Measurements from ENCODE around the gene A3GALT2.

The A3GALT2 gene

GRCh38 chr1:33330906-33331305, 10.0 kb upstream of the A3GALT2 start:
- no peak for DNase-seq

DNA sequence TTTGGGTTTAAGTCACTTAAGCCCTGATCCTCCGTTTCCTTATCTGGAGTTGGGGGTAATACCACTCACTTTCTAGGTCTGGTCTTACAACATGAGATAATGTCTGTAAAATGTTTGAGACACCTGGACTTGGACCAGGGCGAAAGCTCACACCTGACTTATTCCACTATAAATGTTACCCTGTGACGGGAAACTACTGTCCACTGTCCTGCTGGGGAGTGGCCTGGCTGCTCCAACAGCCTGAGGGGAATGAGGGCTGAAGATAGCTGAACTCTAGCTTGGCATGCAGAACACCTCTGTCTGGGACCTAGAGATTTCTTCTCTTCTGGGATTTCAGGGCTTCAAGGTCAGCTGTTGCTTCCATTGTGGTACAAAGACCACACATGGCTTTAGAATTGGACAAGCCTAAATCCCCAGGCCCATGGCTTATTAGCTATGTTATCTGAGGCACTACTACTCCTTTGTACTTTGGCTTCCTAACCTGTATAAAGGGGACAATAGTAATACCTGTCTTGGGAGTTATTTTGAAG, 9.5 kb upstream of the A3GALT2 start:
- no peak for DNase-seq

DNA sequence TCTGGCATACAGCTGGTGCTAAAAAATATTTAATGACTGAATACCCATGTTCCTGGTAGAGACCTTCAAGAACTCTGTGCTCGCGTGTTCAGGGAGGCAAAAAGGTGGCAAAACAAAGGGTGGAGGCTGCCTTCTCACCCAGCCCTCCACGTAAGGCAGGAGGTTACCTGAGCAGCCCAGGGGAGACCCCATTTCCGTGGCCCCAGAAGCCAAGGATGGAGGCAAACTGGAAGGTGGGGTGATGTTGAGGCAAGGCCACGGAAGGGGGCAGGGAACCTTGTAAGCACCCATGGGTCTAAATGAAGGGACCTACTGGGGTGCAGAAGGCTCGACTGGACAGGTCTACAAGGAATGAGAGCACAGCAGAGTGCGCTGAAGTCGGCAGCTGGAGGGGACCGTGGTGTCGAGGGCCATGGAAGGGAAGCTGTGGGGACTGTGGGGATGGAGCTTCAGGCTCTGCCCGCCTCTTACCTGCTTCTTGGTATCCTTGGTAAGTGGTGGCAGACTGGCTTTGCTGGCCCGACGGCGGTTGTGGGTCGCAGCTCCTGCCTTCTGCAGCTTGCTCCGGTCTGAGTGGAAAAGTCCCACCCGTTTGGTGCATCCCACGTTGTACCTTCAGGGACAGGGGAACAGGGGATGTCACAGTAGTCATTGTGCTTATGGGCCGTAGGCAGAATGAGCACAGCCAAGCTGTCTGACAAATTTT, 8.9 kb upstream of the A3GALT2 start:
- DNase-seq = no peak

GRCh38 chr1:33328817-33329216, 7.9 kb upstream of the A3GALT2 start:
- no peak for DNase-seq

DNA sequence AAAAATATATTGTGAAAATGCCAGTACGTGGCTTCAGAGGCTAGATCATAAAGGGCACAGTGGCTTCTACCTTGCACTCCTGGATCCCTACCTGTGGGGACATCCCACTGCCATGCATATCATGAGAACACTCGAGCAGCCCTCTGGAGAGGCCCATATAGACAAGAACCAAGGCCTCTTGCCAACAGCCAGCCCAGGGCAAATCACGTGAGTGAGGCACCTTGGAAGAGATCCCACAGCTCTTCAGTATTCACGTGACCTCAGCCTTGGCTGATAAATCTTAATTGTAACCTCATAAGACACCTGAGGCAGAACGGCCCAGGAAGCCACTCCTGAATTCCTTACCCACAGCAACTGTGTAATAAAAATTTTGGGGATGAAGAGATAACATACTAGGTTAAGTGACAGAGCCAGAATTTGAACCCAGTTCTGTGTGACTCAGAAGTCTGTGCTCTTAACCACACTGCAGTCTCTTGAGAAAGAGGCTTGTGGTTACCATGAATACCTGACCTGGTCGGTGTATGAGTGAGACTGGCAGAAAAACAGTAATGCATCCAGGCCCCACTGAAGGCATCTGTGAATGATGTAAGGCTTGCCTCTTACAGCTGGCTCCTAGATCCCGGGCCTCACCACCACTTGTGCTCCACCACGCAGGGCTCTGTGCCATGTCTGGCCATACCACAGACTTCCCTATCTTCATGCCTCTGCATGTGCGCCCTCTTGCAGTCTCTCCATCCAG, 6.9 kb upstream of the A3GALT2 start:
- DNase-seq = no peak

GRCh38 chr1:33326785-33327184, 5.9 kb upstream of the A3GALT2 start:
- no peak for DNase-seq

DNA sequence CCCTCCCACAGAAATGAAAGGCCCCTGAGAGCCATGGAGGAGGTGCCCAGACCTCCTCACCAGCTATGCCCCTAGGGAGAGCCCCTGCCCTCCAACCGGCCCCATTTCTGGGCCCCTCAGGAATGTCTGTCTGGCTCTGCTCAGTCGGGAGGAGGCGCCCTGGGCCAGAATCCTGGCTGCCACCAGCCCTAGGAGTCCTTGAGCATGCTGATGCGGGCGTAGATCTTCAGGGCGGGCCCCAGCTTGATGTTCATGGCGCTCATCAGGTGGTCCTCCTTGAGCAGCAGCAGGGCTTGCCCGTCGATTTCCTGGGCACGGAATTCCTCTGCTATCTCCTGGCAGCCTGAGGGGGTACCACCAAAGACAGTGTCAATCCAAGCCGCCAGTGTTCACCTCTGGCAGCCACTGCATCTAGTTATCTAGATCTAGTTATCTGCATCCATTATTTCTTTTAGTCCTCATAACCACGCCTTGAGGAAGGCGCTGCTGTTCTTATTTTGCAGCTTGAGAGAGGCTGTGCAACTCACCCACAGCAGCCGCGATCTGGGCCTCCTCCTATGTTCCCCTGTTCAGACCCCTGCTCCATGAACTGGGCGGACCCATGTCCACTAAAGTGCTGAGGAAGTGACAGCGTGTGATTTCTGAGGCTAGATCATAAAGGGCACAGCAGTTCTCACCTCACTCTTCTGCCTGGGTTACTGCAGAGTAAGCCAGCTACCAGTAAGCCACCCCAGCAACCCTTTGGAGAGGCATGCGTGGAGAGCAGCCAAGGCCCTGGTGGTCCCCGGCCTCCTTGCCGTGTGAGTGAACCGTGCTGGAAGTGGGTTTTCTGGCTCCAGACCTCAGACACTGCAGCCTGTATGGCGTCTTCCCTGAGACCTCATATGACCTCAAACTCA, 4.0 kb upstream of the A3GALT2 start:
- DNase-seq = no peak

GRCh38 chr1:33323663-33324477, 3.0 kb upstream of the A3GALT2 start:
- no peak for DNase-seq

DNA sequence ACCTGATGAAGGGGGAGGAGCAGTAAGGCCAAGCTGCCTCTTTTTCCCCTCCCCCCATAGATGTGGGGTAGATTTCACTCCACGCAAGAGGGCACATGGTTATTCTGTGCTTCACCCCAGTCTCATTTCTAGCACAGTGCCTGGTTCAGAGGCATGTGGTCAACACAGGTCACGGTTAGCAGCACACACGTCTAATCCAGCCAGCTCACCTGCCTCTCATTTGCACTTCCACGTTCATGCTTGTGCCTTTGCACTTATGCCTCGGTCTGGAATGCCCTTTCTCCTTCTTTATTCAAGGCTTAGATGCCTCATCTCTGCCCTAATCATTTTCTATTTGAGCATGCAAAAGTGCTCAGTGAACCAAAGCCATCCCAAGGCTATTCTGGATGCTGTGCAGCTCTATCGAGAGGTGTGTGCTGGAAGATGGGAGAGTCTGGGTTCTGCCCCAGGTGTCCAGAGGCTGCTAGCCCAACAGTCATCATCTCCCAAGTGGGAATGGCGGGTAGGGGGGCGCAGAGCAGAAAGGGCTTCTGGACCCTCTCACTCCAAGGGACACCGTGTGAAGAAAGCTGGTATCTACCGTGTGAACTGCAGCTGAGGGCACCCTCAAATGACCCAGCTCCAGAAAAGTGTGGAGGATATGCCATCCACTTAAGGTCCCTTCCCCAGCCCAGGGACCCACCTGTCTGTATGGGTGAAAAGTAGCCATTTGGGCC, 2.1 kb upstream of the A3GALT2 start:
- DNase-seq = no peak

- no peak for DNase-seq
These were observed 1.2 kb upstream of the A3GALT2 start for GRCh38 chr1:33322109-33322508.

- DNase-seq = no peak
These were observed 280 bp upstream of the A3GALT2 start for GRCh38 chr1:33321178-33321577.

DNA sequence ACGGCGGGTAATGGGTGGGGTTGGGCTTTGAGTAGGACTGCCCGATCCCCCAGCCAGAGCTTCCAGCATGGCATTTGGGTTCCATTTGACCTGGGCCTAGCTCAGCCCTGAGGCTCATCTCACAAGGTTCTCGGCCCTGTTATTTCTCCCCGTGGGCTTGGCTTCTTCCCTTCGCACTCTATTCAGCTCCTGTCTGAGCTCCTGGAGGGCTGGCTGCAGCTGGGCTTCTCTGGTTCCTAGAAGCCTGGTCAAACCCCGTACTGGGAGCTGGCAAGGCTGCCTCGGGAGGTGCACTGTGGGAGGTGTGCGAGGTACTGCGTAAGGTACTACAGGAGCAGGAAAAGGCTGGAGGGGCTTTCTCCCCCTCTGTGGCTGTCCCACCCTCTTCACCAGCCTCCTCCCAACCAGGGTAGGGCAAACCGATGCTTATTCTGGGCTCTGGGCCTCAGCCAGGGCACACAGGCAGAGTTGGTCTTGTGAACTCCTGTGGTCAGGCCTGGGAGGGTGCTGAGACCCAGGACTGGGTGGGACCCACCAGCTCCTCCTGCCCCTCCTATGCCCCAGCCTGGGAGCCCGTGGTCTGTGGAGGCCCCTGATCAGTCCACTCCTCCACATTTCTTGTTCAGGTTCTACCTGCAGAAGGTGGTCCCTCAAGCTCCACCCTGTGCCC, 814 bp downstream of the A3GALT2 start:
- no peak for DNase-seq

- DNase-seq = no peak
These were observed 1.5 kb downstream of the A3GALT2 start for GRCh38 chr1:33319186-33319948.

- DNase-seq = no peak
These were observed 3.0 kb downstream of the A3GALT2 start for GRCh38 chr1:33317946-33318345.

DNA sequence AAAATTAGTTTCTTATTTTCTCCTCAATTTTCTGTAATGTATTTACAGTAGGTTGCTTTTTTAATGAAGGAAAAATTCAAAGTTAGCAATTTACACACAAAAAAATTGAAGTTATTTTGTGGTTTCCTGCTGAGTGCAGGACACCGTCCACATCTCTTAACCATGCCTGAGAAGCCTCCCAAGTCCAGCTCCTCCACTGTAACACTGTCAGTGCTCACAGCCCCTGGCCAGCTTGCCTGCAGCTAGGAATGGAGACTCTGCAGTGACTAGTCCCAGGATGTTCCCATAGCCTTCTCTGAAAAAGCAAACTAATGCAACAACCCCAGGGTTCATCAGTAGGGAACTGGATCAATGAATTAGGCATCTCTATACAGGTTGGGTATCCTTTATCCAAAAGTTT, 3.5 kb downstream of the A3GALT2 start:
- DNase-seq = no peak

- no peak for DNase-seq
These were observed 4.3 kb downstream of the A3GALT2 start for GRCh38 chr1:33316601-33317000.

GRCh38 chr1:33314416-33314815, 6.5 kb downstream of the A3GALT2 start:
- no peak for DNase-seq

DNA sequence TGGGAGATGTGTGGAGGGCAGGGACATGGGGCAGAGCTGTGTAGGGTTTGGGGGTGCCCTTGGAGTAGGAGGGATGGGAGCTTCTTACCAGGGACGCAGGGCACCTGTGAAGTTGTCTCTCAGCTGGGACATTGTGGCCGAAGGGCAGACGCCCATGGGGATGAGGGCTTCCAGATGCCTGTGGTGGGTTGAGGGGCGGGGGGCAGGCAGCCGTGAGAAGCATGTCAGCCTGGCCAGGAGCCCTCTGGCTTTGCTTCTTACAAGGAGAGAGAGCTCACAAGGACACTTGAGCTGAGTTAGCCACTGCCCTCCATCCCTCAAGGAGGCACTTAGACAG, 8.5 kb downstream of the A3GALT2 start:
- no peak for DNase-seq

- DNase-seq = no peak
These were observed 9.0 kb downstream of the A3GALT2 start for GRCh38 chr1:33311706-33312412.

DNA sequence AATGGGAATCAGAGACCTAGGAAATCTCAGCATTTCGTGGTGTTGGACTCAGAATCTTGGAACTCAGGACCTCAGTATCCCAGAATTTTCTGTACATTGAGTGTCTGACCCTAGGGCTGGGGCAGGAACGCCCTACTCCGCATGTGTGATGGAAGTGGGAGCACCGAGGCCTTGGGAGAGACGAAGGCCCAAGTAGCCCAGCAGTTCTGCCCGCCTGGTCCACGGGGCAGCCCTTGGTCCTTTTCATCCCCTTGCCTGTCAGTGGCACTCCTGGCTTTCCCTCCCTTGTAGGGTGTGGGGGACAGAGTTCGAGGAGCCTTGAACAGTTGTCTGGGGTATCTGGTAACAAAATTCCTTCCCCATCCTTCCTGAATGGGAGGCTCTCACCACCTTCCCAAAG, 10.2 kb downstream of the A3GALT2 start:
- no peak for DNase-seq
